ENCODE data around the gene NR3C1.

NR3C1 gene

GRCh38 chr5:143398451-143399237 is 4.8 kb downstream of the NR3C1 start:
- DNase-seq (ENCODE audit: low read depth, low spot score): no peak

GRCh38 chr5:143398053-143398355 is 5.5 kb downstream of the NR3C1 start:
- no peak for DNase-seq (ENCODE audit: low read depth, low spot score)

- no peak for DNase-seq (ENCODE audit: low read depth, low spot score)
These were observed 6.0 kb downstream of the NR3C1 start for GRCh38 chr5:143397302-143398052.

- DNase-seq (ENCODE audit: low read depth, low spot score): no peak
These were observed 7.0 kb downstream of the NR3C1 start for GRCh38 chr5:143396353-143396940.

- DNase-seq (ENCODE audit: low read depth, low spot score): no peak
These were observed 7.7 kb downstream of the NR3C1 start for GRCh38 chr5:143395638-143396352.

- no peak for DNase-seq (ENCODE audit: low read depth, low spot score)
These were observed 10.0 kb downstream of the NR3C1 start for GRCh38 chr5:143393524-143393923.

- no peak for DNase-seq (ENCODE audit: low read depth, low spot score)
These were observed 12.5 kb downstream of the NR3C1 start for GRCh38 chr5:143390941-143391340.

GRCh38 chr5:143390258-143390657 is 13.2 kb downstream of the NR3C1 start:
- no peak for DNase-seq (ENCODE audit: low read depth, low spot score)

GRCh38 chr5:143386725-143387124 is 16.8 kb downstream of the NR3C1 start:
- DNase-seq (ENCODE audit: low read depth, low spot score): no peak

GRCh38 chr5:143384865-143385657 is 18.4 kb downstream of the NR3C1 start:
- DNase-seq (ENCODE audit: low read depth, low spot score): no peak

GRCh38 chr5:143383988-143384387 is 19.5 kb downstream of the NR3C1 start:
- no peak for DNase-seq (ENCODE audit: low read depth, low spot score)

GRCh38 chr5:143379606-143380005 is 23.9 kb downstream of the NR3C1 start:
- no peak for DNase-seq (ENCODE audit: low read depth, low spot score)

GRCh38 chr5:143376911-143377813 is 26.3 kb downstream of the NR3C1 start:
- no peak for DNase-seq (ENCODE audit: low read depth, low spot score)

GRCh38 chr5:143376195-143376779 is 27.2 kb downstream of the NR3C1 start:
- DNase-seq (ENCODE audit: low read depth, low spot score): no peak

GRCh38 chr5:143374496-143375217 is 28.8 kb downstream of the NR3C1 start:
- DNase-seq (ENCODE audit: low read depth, low spot score): no peak

- no peak for DNase-seq (ENCODE audit: low read depth, low spot score)
These were observed 30.4 kb downstream of the NR3C1 start for GRCh38 chr5:143373076-143373475.

GRCh38 chr5:143372187-143372829 is 31.2 kb downstream of the NR3C1 start:
- DNase-seq (ENCODE audit: low read depth, low spot score): no peak

GRCh38 chr5:143370440-143370839 is 33.0 kb downstream of the NR3C1 start:
- no peak for DNase-seq (ENCODE audit: low read depth, low spot score)

GRCh38 chr5:143364061-143364460 is 39.4 kb downstream of the NR3C1 start:
- DNase-seq (ENCODE audit: low read depth, low spot score): no peak

All from activated CD4-positive, CD25-positive, alpha-beta regulatory T cell treated with anti-CD3 and anti-CD28 coated beads, Interleukin-2, amount 50 U/mL, for 16 hours (primary cell).